IPS DF 6.9 (cell line): Measurements from ENCODE around the gene SRGAP3.

ENCODE experiments used
- DNase-seq: peaks from one replicate; pipeline ENCODE4 v3.0.0-alpha.2; 2013; ENCODE audit warnings: low read depth, low spot score
- H3K27ac ChIP-seq: one replicate; pipeline ENCODE4 v1.5.1; 2013; ENCODE audit warnings: low read length, control low read depth
- H3K27me3 ChIP-seq: 2 replicates; pipeline ENCODE4 v1.6.1; 2013; ENCODE audit warnings: mild to moderate bottlenecking, low read length; ENCODE audit not compliant: control insufficient read depth, insufficient read depth
- H3K36me3 ChIP-seq: 2 replicates; pipeline ENCODE4 v1.6.1; 2013; ENCODE audit warnings: low read length; ENCODE audit not compliant: control insufficient read depth, insufficient read depth
- H3K4me1 ChIP-seq: 2 replicates; pipeline ENCODE4 v1.6.1; 2013; ENCODE audit warnings: low read length; ENCODE audit not compliant: control insufficient read depth, insufficient read depth
- H3K4me3 ChIP-seq: 2 replicates; pipeline ENCODE4 v1.5.1; 2013; ENCODE audit warnings: mild to moderate bottlenecking, low read length
- H3K9me3 ChIP-seq: 2 replicates; pipeline ENCODE4 v1.6.1; 2013; ENCODE audit warnings: low read length, inconsistent platforms; ENCODE audit not compliant: control insufficient read depth, insufficient read depth
- WGBS: extraction: QIAGEN DNeasy Blood & Tissue Kit; methylation state at CpG from one replicate; pipeline ENCODE4 v1.1.7; 2013; ENCODE audit warnings: mixed read lengths, missing lambda C conversion rate; ENCODE audit not compliant: insufficient read length, insufficient coverage; 5-methylcytosine and 5-hydroxymethylcytosine counted together

The SRGAP3 gene

DNA sequence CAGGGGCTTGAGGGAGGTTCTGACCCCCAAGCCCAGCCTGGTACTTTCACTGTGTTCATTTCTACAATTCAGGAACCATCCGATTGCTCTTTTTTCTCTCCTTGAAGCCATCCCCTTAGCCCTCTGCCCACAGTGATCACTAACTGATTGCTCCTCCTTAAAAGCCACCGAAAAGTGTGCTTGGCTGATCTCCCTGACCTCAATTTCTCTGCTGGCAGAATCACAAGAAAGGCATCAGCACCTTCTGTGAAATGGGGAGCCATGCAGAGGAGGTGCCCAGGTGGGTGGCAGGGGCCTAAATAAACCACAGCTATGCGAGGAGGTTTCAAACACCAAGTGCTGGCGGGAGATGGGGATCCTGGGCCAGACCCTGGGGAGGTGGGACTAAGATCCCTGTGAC lies 56.2 kb downstream of the SRGAP3 start:
- DNase-seq: no peak
- WGBS: no CpG with 5 or more reads among the region's 4 CpGs
- no peaks in the 10 kb centered on the region for H3K9me3 ChIP-seq
- peaks cover 1% of the 10 kb centered on the region; the same call in 1 of the 2 replicates for H3K27me3 ChIP-seq
- H3K27ac ChIP-seq: no peak overlapping the region
- no peaks in the 10 kb centered on the region for H3K36me3 ChIP-seq
- no peak overlapping the region for H3K4me3 ChIP-seq
- H3K4me1 ChIP-seq: no peaks in the 10 kb centered on the region

DNA sequence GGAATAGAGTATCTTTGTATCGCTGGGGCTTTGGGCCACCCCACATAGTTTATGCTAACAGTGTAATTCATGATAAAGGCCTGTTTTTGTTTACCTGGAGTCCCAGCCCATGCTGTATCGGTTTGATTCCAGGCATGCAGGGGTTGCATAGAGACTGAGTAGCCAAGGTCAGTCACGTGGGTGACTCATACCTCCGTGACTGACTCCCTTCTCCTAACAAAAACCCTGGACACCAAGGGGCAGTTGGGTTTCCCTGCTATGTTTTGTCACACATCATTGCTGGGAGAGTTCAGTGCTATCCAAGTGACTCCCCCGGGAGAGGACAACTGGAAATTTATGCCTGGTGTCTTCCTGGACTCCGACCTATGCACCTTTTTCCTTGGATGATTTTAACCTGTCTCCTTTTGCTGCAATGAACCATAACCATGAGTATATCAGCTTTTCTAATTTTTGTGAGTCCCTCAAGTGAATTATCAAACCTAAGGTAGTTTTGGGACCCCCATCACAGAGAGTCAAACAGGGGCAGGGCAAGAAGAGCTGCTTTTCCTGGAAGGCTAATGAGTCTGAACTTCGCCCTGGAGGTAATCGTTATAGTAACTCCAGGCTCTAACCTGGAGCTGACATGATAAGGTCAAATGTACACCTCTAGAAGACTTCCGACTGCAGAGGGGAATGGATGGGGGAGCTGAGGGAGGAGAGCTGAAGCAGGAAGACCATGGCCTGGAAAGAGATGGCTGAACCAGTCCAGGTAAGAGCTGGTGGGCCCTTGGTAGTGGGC lies 57.0 kb downstream of the SRGAP3 start:
- Histone ChIP-seq H3K4me3 (no peak overlapping the region), H3K4me1 (no peaks in the 10 kb centered on the region), H3K27ac (no peak overlapping the region), H3K27me3 (peaks cover 1% of the 10 kb centered on the region; the same call in 1 of the 2 replicates), H3K9me3 (no peaks in the 10 kb centered on the region), H3K36me3 (no peaks in the 10 kb centered on the region)
- WGBS: no CpG with 5 or more reads among the region's 9 CpGs
- no peak for DNase-seq

DNA sequence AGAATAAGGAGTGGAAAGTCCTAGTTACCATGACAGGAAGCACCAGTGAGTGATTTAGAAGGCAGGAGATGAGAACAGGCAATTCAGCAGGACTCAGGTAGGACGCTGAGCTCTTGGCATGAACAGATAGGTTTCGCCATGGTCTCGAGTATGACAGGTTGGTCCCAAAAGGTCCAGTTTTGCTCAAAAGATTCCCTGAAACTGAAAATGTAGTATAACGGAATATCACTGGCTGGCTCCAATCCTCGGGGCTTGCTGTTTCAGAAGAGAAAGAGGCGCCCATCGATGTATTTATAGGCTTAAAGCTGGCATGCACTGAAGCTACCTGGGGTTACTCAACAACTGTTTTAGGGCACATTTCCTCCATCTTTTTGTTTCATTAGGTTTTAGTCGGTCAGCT lies 59.2 kb downstream of the SRGAP3 start:
- Histone ChIP-seq H3K36me3 (no peaks in the 10 kb centered on the region), H3K27ac (no peak overlapping the region), H3K4me3 (no peak overlapping the region), H3K27me3 (peaks cover 1% of the 10 kb centered on the region; the same call in 1 of the 2 replicates), H3K4me1 (no peaks in the 10 kb centered on the region), H3K9me3 (no peaks in the 10 kb centered on the region)
- WGBS: no CpG with 5 or more reads among the region's 8 CpGs
- no peak for DNase-seq

DNA sequence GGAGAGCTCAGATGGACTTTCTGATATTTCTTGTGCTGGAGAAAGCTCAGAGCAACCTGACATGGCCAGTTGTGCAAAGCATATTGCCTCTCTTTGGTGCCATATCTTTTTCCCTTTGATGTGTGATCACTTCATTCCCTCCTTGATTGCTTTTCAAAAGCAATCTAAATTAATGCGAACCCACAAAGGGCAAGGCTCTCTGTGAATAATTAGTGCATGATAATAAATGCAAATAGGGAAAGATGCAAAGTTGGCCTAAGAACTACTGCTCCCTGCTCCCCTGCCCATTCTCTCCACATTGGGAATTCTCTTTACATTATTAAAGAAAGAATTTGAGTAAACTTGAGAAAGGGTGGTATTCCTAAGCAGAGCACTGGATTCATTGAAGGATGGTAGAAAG lies 60.9 kb downstream of the SRGAP3 start:
- H3K9me3 ChIP-seq: no peaks in the 10 kb centered on the region
- WGBS: no CpG with 5 or more reads among the region's 1 CpG
- no peak overlapping the region for H3K4me3 ChIP-seq
- H3K27me3 ChIP-seq: peaks cover 1% of the 10 kb centered on the region; the same call in 1 of the 2 replicates
- H3K4me1 ChIP-seq: peaks cover 4% of the 10 kb centered on the region; the same call in 1 of the 2 replicates
- no peak overlapping the region for H3K27ac ChIP-seq
- no peaks in the 10 kb centered on the region for H3K36me3 ChIP-seq
- no peak for DNase-seq

DNA sequence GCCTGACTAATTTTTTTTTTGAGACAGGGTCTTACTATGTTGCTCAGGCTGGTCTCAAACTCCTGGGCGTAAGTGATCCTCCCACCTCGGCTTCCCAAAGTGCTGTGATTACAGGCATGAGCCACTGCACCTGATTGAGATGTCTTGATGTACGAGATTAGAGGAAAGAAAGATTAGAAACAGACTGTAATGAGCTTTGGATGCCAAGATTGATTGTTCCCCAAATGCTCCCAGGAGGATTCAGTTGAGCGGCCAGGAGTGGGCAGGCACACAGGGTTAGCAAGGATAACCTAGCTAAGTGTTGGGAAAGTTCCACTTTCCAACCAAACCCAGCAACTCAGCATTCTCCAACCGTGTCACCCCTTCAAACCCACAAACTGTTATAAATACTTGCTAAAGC lies 63.7 kb downstream of the SRGAP3 start:
- H3K27me3 ChIP-seq: no peaks in the 10 kb centered on the region
- no peaks in the 10 kb centered on the region for H3K9me3 ChIP-seq
- DNase-seq: no peak
- H3K4me1 ChIP-seq: peaks cover 4% of the 10 kb centered on the region; the same call in 1 of the 2 replicates
- H3K27ac ChIP-seq: no peak overlapping the region
- no peak overlapping the region for H3K4me3 ChIP-seq
- no peaks in the 10 kb centered on the region for H3K36me3 ChIP-seq
- no CpG with 5 or more reads among the region's 5 CpGs for WGBS

DNA sequence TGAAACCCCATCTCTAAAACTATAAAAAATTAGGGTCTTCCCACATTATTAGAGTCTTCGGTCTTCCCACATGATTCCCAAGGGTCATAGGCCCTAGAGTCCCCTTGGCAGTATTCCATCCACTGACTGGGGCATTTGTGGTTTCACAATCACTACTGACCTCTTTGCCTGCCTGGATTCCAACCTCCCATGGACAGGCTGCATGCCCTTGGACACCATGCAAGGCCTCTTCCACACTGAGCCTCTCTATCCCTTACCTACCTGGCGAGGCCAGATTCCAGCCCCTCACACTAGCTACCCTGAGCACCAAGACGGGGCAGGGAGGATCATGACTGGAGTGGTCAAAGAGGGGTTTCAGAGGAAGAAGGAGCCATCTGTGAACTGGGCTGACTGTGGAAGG lies 64.4 kb downstream of the SRGAP3 start:
- Histone ChIP-seq H3K27me3 (no peaks in the 10 kb centered on the region), H3K4me1 (peaks cover 4% of the 10 kb centered on the region; the same call in 1 of the 2 replicates), H3K9me3 (no peaks in the 10 kb centered on the region), H3K27ac (no peak overlapping the region), H3K36me3 (no peaks in the 10 kb centered on the region), H3K4me3 (no peak overlapping the region)
- WGBS: no CpG with 5 or more reads among the region's 3 CpGs
- no peak for DNase-seq

DNA sequence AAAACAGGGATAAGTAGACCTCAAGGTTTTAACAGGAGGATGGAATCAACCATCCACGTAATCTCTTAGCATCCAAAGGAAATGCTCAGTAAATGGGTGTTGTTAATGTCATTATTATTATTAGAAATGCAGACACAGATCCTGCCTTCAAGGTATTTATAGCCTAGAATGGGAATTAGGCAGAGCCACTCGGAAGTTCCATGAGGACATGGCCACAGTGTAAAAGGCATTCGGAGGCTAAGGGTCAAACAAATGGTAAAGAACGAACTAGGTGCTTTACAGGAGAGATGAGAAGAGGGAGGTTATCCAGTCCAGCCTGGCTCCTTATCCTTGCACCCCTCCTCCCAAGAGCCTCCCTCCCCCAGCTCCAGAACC lies 65.0 kb downstream of the SRGAP3 start:
- Histone ChIP-seq H3K4me1 (peaks cover 4% of the 10 kb centered on the region; the same call in 1 of the 2 replicates), H3K4me3 (no peak overlapping the region), H3K36me3 (no peaks in the 10 kb centered on the region), H3K27me3 (no peaks in the 10 kb centered on the region), H3K27ac (no peak overlapping the region), H3K9me3 (no peaks in the 10 kb centered on the region)
- no CpG with 5 or more reads among the region's 4 CpGs for WGBS
- DNase-seq: no peak

DNA sequence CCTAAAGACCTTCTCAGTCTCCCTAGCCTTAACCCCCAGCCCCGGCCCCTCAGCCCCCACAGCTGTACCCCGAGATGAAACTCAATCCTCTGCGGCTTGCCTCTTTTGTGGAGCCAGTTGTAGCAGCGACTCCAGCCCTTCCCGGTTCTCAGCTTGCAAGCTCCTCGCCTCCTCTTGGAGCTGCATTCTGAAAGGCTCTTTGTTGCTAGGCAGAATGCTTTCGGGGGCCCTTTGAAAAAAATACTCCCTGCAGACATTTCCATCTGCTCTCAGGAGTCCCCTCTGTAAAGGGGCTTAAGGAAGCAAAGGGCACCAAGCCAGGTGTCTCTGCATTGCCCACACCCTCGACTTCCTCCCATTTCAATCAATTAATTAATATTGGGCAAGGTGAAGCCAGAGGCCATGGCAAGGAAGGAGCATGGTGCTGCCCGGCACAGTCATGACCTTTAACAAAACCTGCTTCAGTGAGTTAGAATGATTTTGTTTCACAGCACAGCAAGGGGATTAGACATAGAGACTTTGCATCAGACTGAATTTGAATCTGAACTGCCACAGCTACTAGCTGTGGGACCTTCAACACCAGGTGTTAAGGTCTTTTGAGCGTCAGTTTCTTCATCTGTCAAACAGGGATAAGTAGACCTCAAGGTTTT lies 65.5 kb downstream of the SRGAP3 start:
- H3K27me3 ChIP-seq: no peaks in the 10 kb centered on the region
- H3K4me1 ChIP-seq: peaks cover 4% of the 10 kb centered on the region; the same call in 1 of the 2 replicates
- no peaks in the 10 kb centered on the region for H3K36me3 ChIP-seq
- no peak overlapping the region for H3K27ac ChIP-seq
- H3K9me3 ChIP-seq: no peaks in the 10 kb centered on the region
- no CpG with 5 or more reads among the region's 10 CpGs for WGBS
- no peak for DNase-seq
- H3K4me3 ChIP-seq: no peak overlapping the region

DNA sequence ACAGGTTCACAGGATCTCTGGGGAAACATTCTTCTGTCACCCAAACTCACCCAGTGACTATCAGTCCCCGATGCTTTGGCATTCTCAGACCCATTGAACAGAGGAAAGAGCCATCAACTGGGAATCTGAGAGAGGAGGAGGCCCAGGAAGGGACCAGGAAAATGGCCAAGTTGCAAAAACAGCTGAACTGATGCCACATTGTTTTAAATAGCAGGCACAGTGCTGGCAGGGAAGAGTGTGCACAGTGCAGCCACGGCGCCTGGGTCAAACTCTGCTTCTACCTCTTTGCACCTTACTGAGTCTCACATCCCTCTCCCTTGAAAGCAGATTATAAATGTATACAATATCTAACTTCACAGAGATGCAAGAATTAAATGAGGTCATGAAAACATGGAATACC lies 66.4 kb downstream of the SRGAP3 start:
- no peak overlapping the region for H3K4me3 ChIP-seq
- no peaks in the 10 kb centered on the region for H3K36me3 ChIP-seq
- no CpG with 5 or more reads among the region's 3 CpGs for WGBS
- H3K4me1 ChIP-seq: peaks cover 4% of the 10 kb centered on the region; the same call in 1 of the 2 replicates
- H3K27ac ChIP-seq: no peak overlapping the region
- no peak for DNase-seq
- H3K27me3 ChIP-seq: no peaks in the 10 kb centered on the region
- H3K9me3 ChIP-seq: no peaks in the 10 kb centered on the region

GRCh38 chr3:9180764-9181117 lies 68.7 kb downstream of the SRGAP3 start:
- no peak for DNase-seq
- Histone ChIP-seq H3K36me3 (no peaks in the 10 kb centered on the region), H3K27ac (no peak overlapping the region), H3K4me3 (no peak overlapping the region), H3K27me3 (no peaks in the 10 kb centered on the region), H3K4me1 (peaks cover 4% of the 10 kb centered on the region; the same call in 1 of the 2 replicates), H3K9me3 (no peaks in the 10 kb centered on the region)
- no CpG with 5 or more reads among the region's 6 CpGs for whole genome bisulfite sequencing
